K562 (cell line): ENCODE measurements around the gene SPTAN1. TPM values are rescaled to one million over a fixed set of nuclear protein-coding genes. Genes with fewer than 3 reads are reported as not detected.

Experiments used
- ATF3 ChIP-seq, 2 experiments: fragments of 450-650 bp in 1 of 2; sonication (generic) in 1 of 2; formaldehyde crosslinking in 1 of 2; IDR thresholded peaks in 1 of 2; conservative IDR thresholded peaks in 1 of 2; 2 replicates each; pipeline versions ENCODE4 v1.6.1 to v1.8.1; 2016 to 2023; ENCODE audit warnings: mild to moderate bottlenecking in 2 of 2, moderate library complexity in 2 of 2, inconsistent platforms in 1 of 2, missing genetic modification reagents in 1 of 2
- BRD4 ChIP-seq: fragments of 200-600 bp; sonication (generic); IDR thresholded peaks from 2 replicates; pipeline ENCODE4 v1.6.1; 2017; ENCODE audit warnings: inconsistent platforms
- BRD9 ChIP-seq: fragments of 450-650 bp; IDR thresholded peaks from 2 replicates; pipeline ENCODE4 v1.6.1; 2018; ENCODE audit warnings: low read depth; ENCODE audit not compliant: partially characterized antibody
- CCNT2 ChIP-seq: IDR thresholded peaks from 2 replicates; pipeline ENCODE4 v1.6.1; 2011; ENCODE audit warnings: borderline replicate concordance, low read depth, mild to moderate bottlenecking, moderate library complexity, mixed read lengths, low read length; ENCODE audit not compliant: insufficient read length; ENCODE audit errors: extremely low read depth
- E2F3 ChIP-seq: fragments of 250-450 bp; sonication (Bioruptor Pico); IDR thresholded peaks from 2 replicates; pipeline ENCODE4 v1.4.0; 2020; ENCODE audit warnings: mild to moderate bottlenecking
- ELK1 ChIP-seq: sonication (generic); formaldehyde crosslinking; IDR thresholded peaks from 2 replicates; pipeline ENCODE4 v1.8.1; 2022; ENCODE audit warnings: missing genetic modification reagents
- GTF2A2 ChIP-seq: IDR thresholded peaks from 2 replicates; pipeline ENCODE4 v1.6.1; 2016; ENCODE audit warnings: mild to moderate bottlenecking, missing genetic modification characterization, missing compliant biosample characterization
- HLTF ChIP-seq: fragments of 450-650 bp; IDR thresholded peaks from 2 replicates; pipeline ENCODE4 v1.6.1; 2016
- HNRNPLL ChIP-seq: fragments of 200-400 bp; formaldehyde crosslinking; IDR thresholded peaks from 2 replicates; pipeline ENCODE4 v1.6.1; 2017; ENCODE audit warnings: low read length, low read depth, mild to moderate bottlenecking; ENCODE audit not compliant: poor library complexity, severe bottlenecking
- KHSRP ChIP-seq: fragments of 450-650 bp; IDR thresholded peaks from 2 replicates; pipeline ENCODE4 v1.6.1; 2017
- MTA3 ChIP-seq: fragments of 450-650 bp; formaldehyde crosslinking; IDR thresholded peaks from 2 replicates; pipeline ENCODE4 v1.6.1; 2017; ENCODE audit warnings: mild to moderate bottlenecking, borderline replicate concordance
- NCOA4 ChIP-seq: fragments of 450-650 bp; IDR thresholded peaks from 2 replicates; pipeline ENCODE4 v1.6.1; 2018; ENCODE audit warnings: mild to moderate bottlenecking; ENCODE audit not compliant: partially characterized antibody
- NR2C2 ChIP-seq, 2 experiments: fragments of 200-800 bp in 1 of 2; sonication (Bioruptor generic) in 1 of 2; sonication (generic) in 1 of 2; formaldehyde crosslinking in 1 of 2; IDR thresholded peaks; 2 replicates each; pipeline versions ENCODE4 v1.6.1 to v1.8.0; 2016 to 2022; ENCODE audit warnings: mild to moderate bottlenecking in 1 of 2, missing compliant biosample characterization in 1 of 2, missing genetic modification characterization in 1 of 2, missing genetic modification reagents in 1 of 2
- PHF20 ChIP-seq: fragments of 450-650 bp; IDR thresholded peaks from 2 replicates; pipeline ENCODE4 v1.6.1; 2018; ENCODE audit not compliant: partially characterized antibody
- RFX7 ChIP-seq: fragments of 250-450 bp; sonication (Bioruptor Pico); IDR thresholded peaks from 2 replicates; pipeline ENCODE4 v1.5.1; 2021; ENCODE audit warnings: mild to moderate bottlenecking
- SMAD4 ChIP-seq: fragments of 250-450 bp; sonication (Bioruptor Pico); conservative IDR thresholded peaks from 2 replicates; pipeline ENCODE4 v1.8.0; 2021; ENCODE audit warnings: inconsistent platforms, mild to moderate bottlenecking, moderate library complexity
- TBL1XR1 ChIP-seq, 2 experiments: IDR thresholded peaks; 2 replicates each; pipeline ENCODE4 v1.6.1; 2012; ENCODE audit warnings: improper control_type of control experiment in 2 of 2, low read length in 2 of 2, mild to moderate bottlenecking in 1 of 2
- TEAD2 ChIP-seq: fragments of 450-650 bp; IDR thresholded peaks from 2 replicates; pipeline ENCODE4 v1.6.1; 2016; ENCODE audit warnings: missing genetic modification characterization, control low read depth, missing compliant biosample characterization
- THRAP3 ChIP-seq: fragments of 450-650 bp; IDR thresholded peaks from 2 replicates; pipeline ENCODE4 v1.6.1; 2016; ENCODE audit warnings: mild to moderate bottlenecking, inconsistent platforms, borderline replicate concordance
- TRIM24 ChIP-seq, 2 experiments: fragments of 450-650 bp; IDR thresholded peaks; 2 replicates each; pipeline ENCODE4 v1.6.1; 2016
- TSHZ1 ChIP-seq: fragments of 250-450 bp; sonication (Bioruptor Pico); IDR thresholded peaks from 2 replicates; pipeline ENCODE4 v1.4.0; 2020; ENCODE audit warnings: mild to moderate bottlenecking, moderate library complexity
- ZFP1 ChIP-seq: fragments of 450-650 bp; formaldehyde crosslinking; IDR thresholded peaks from 2 replicates; pipeline ENCODE4 v1.4.0; 2020; ENCODE audit warnings: mild to moderate bottlenecking, mixed read lengths
- ZKSCAN3 ChIP-seq: fragments of 250-450 bp; sonication (Bioruptor Pico); IDR thresholded peaks from 2 replicates; pipeline ENCODE4 v1.4.0; 2020
- polyA plus RNA-seq, 8 experiments: library from polyadenylated mRNA; depleted of rRNA in 4 of 8; stranded (reverse) in 5 of 8; unstranded in 3 of 8; fragments of >200 nt; fragmentation: Nextera tagmentation in 2 of 8; fragmentation: Illumina TruSeq in 1 of 8; extraction: Ambion mirVana in 2 of 8; extraction: Trizol in 1 of 8; gene quantifications; 2 replicates each; pipeline versions ENCODE4 v1.2.1 to v1.2.3, GENCODE V29; 2011 to 2014; ENCODE audit warnings: inconsistent platforms in 1 of 8, missing spikeins in 1 of 8
- total RNA-seq, 7 experiments: library from RNA; depleted of rRNA in 6 of 7; stranded (reverse); fragments of >200 nt in 6 of 7; fragmentation: Illumina TruSeq in 2 of 7; extraction: Trizol in 2 of 7; gene quantifications; 2 replicates each; pipeline versions ENCODE4 v1.2.1 to v1.2.3, GENCODE V29; 2011 to 2021; ENCODE audit warnings: low replicate concordance in 1 of 7

SPTAN1 gene
- total and polyA plus RNA-seq, 9 of the 15 experiments (the other 6 are each of a cell fraction or from before 2014, with no cell fraction given): 1.5 to 13.5 (median 6.8) TPM

- TF ChIP-seq GTF2A2 (tag) (peak; percentile 44; the same call in 1 of the 2 replicates), TBL1XR1 (IDR thresholded peaks at IDR 0.05; ENCODE audit: low read length in 2 of 2) (peak; percentile 66 to 68; a peak in 2 of 4 replicates), RFX7 (CRISPR knock-in tag) (peak; percentile 70; the same call in 1 of the 2 replicates), TRIM24 (IDR thresholded peaks at IDR 0.05) (peak; percentile 11 to 70; a peak in 3 of 4 replicates), MTA3 (peak; percentile 92), TEAD2 (peak; percentile 98), KHSRP (no peak), ZKSCAN3 (CRISPR knock-in tag) (no peak), BRD9 (peak; percentile 99), NR2C2 (CRISPR knock-in tag; IDR thresholded peaks at IDR 0.05) (peak; percentile 98), NR2C2 (tag; IDR thresholded peaks at IDR 0.05) (peak; percentile 100), PHF20 (peak; percentile 95), CCNT2 (peak; percentile 54), TSHZ1 (CRISPR knock-in tag) (peak; percentile 78; the same call in 1 of the 2 replicates), ELK1 (CRISPR knock-in tag) (no peak), THRAP3 (no peak), NCOA4 (no peak), HLTF (peak; percentile 47; the same call in 1 of the 2 replicates), BRD4 (peak; percentile 97), E2F3 (peak; percentile 97), SMAD4 (CRISPR knock-in tag) (peak; percentile 91), HNRNPLL (peak; percentile 93), ZFP1 (peak; percentile 67), ATF3 (IDR thresholded peaks at IDR 0.05) (no peak; the same call in 1 of the 2 replicates), ATF3 (CRISPR knock-in tag; conservative IDR thresholded peaks at IDR 0.05) (peak; percentile 93)
These were observed 104.3 kb downstream of the SPTAN1 start, which contains the start of gene DYNC2I2 (continued) for GRCh38 chr9:128656416-128657343.
